Neural progenitor cell (in vitro differentiated cells): ENCODE measurements around the gene TNS3. TPM values are rescaled to one million over a fixed set of nuclear protein-coding genes. Genes with fewer than 3 reads are reported as not detected.

Experiments used
- DNase-seq: peaks from one replicate; pipeline ENCODE4 v3.0.0-alpha.2; 2016; ENCODE audit warnings: low spot score
- H2AFZ ChIP-seq: fragments of 200-600 bp; sonication (generic); replicated peaks from 2 replicates; pipeline ENCODE4 v1.6.1; 2016; ENCODE audit warnings: antibody characterized with exemption
- H3F3A ChIP-seq: fragments of 200-600 bp; sonication (generic); 2 replicates; pipeline ENCODE4 v1.6.1; 2016; ENCODE audit warnings: antibody characterized with exemption, low read depth
- H3K27ac ChIP-seq: fragments of 200-600 bp; sonication (generic); 2 replicates; pipeline ENCODE4 v1.5.1; 2016; ENCODE audit warnings: mild to moderate bottlenecking
- H3K27me3 ChIP-seq: fragments of 200-600 bp; sonication (generic); 2 replicates; pipeline ENCODE4 v1.6.1; 2016; ENCODE audit warnings: mild to moderate bottlenecking, moderate library complexity
- H3K36me3 ChIP-seq: fragments of 200-600 bp; sonication (generic); 2 replicates; pipeline ENCODE4 v1.5.1; 2016
- H3K4me1 ChIP-seq: fragments of 200-600 bp; sonication (generic); 2 replicates; pipeline ENCODE4 v1.6.1; 2016; ENCODE audit warnings: mixed run types
- H3K4me2 ChIP-seq: fragments of 200-600 bp; sonication (generic); 2 replicates; pipeline ENCODE4 v1.6.1; 2016
- H3K4me3 ChIP-seq: fragments of 200-600 bp; sonication (generic); 2 replicates; pipeline ENCODE4 v1.5.1; 2016
- H3K79me2 ChIP-seq: fragments of 200-600 bp; sonication (generic); 2 replicates; pipeline ENCODE4 v1.6.1; 2016; ENCODE audit warnings: low read depth
- H3K9ac ChIP-seq: fragments of 200-600 bp; sonication (generic); 2 replicates; pipeline ENCODE4 v1.6.1; 2016
- H3K9me3 ChIP-seq: fragments of 200-600 bp; sonication (generic); 2 replicates; pipeline ENCODE4 v1.5.1; 2016; ENCODE audit warnings: low read depth
- H4K20me1 ChIP-seq: fragments of 200-600 bp; sonication (generic); 2 replicates; pipeline ENCODE4 v1.6.1; 2016; ENCODE audit warnings: low read depth
- H3K27ac Mint-ChIP-seq: 3 replicates; pipeline ENCODE4 v1.8.0; 2021; ENCODE audit warnings: mixed read lengths
- H3K27me3 Mint-ChIP-seq: 2 replicates; pipeline ENCODE4 v1.8.0; 2022; ENCODE audit warnings: low read depth, mild to moderate bottlenecking, inconsistent platforms, moderate library complexity, mixed read lengths; ENCODE audit not compliant: insufficient read depth
- H3K36me3 Mint-ChIP-seq: 3 replicates; pipeline ENCODE4 v1.8.0; 2021; ENCODE audit warnings: mixed read lengths
- H3K4me1 Mint-ChIP-seq: 3 replicates; pipeline ENCODE4 v1.8.0; 2021; ENCODE audit warnings: mixed read lengths
- H3K4me3 Mint-ChIP-seq: 3 replicates; pipeline ENCODE4 v1.8.0; 2021; ENCODE audit warnings: mild to moderate bottlenecking, moderate library complexity, mixed read lengths
- H3K9me3 Mint-ChIP-seq: 3 replicates; pipeline ENCODE4 v1.8.0; 2020; ENCODE audit warnings: mixed read lengths
- CTCF ChIP-seq: fragments of 200-600 bp; sonication (generic); IDR thresholded peaks from 2 replicates; pipeline ENCODE4 v1.5.1; 2017; ENCODE audit warnings: antibody characterized with exemption, mild to moderate bottlenecking
- EZH2 ChIP-seq: fragments of 200-600 bp; sonication (generic); IDR thresholded peaks from 2 replicates; pipeline ENCODE4 v1.6.1; 2017; ENCODE audit warnings: antibody characterized with exemption, mild to moderate bottlenecking, moderate library complexity
- EZH2phosphoT487 ChIP-seq: fragments of 200-600 bp; sonication (generic); IDR thresholded peaks from 2 replicates; pipeline ENCODE4 v1.6.1; 2017; ENCODE audit warnings: antibody characterized with exemption
- total RNA-seq: library from RNA; depleted of rRNA; stranded (reverse); fragments of >200 nt; gene quantifications from 2 replicates; pipeline ENCODE4 v1.2.3, GENCODE V29; 2015; ENCODE audit warnings: low replicate concordance

The TNS3 gene
- total RNA-seq, 1 donor from 2014 or later = 15.0 TPM

GRCh38 chr7:47428052-47428767, 153.7 kb downstream of the TNS3 start:
- no peak overlapping the region for H3K4me3 Mint-ChIP-seq

GRCh38 chr7:47427051-47427643, 154.8 kb downstream of the TNS3 start:
- peak overlapping the region; percentile 14 for H3K27ac Mint-ChIP-seq

More at GRCh38 chr7:47428052-47428767, 153.7 kb downstream of the TNS3 start:
- Histone ChIP-seq H3K27ac (no peak overlapping the region), H3K79me2 (no peaks in the 10 kb centered on the region), H3K4me1 (no peaks in the 10 kb centered on the region), H3K36me3 (no peaks in the 10 kb centered on the region), H3K4me2 (no peak overlapping the region), H3F3A (no peaks in the 10 kb centered on the region), H3K27me3 (no peaks in the 10 kb centered on the region), H2AFZ (no peak overlapping the region), H3K9me3 (no peaks in the 10 kb centered on the region), H4K20me1 (no peaks in the 10 kb centered on the region), H3K9ac (no peak overlapping the region), H3K4me3 (no peak overlapping the region)
- Mint-ChIP-seq H3K27ac (no peak overlapping the region), H3K9me3 (no peaks in the 10 kb centered on the region), H3K36me3 (peaks cover 5% of the 10 kb centered on the region), H3K27me3 (peaks cover 8% of the 10 kb centered on the region), H3K4me1 (peaks cover 3% of the 10 kb centered on the region)
- no peak for TF ChIP-seq EZH2phosphoT487
- no peak for TF ChIP-seq CTCF
- TF ChIP-seq EZH2 = no peak
- DNase-seq = no peak

GRCh38 chr7:47424523-47424922, 157.4 kb downstream of the TNS3 start:
- Histone ChIP-seq H3K4me2 (no peak overlapping the region), H2AFZ (no peak overlapping the region), H3K9me3 (no peaks in the 10 kb centered on the region), H3F3A (no peaks in the 10 kb centered on the region), H3K4me3 (no peak overlapping the region), H4K20me1 (no peaks in the 10 kb centered on the region), H3K36me3 (no peaks in the 10 kb centered on the region), H3K4me1 (no peaks in the 10 kb centered on the region), H3K79me2 (no peaks in the 10 kb centered on the region), H3K9ac (no peak overlapping the region), H3K27ac (no peak overlapping the region), H3K27me3 (no peaks in the 10 kb centered on the region)
- TF ChIP-seq EZH2phosphoT487 (no peak), CTCF (no peak), EZH2 (no peak)
- H3K27ac Mint-ChIP-seq = no peak overlapping the region
- H3K9me3 Mint-ChIP-seq = peaks cover 7% of the 10 kb centered on the region
- no peak for DNase-seq
- H3K27me3 Mint-ChIP-seq = peaks cover 4% of the 10 kb centered on the region
- no peak overlapping the region for H3K4me3 Mint-ChIP-seq
- H3K36me3 Mint-ChIP-seq = peaks cover 20% of the 10 kb centered on the region
- peaks cover 3% of the 10 kb centered on the region for H3K4me1 Mint-ChIP-seq

More at GRCh38 chr7:47427051-47427643, 154.8 kb downstream of the TNS3 start:
- Histone ChIP-seq H3K4me2 (no peak overlapping the region), H3K4me1 (no peaks in the 10 kb centered on the region), H3K9ac (no peak overlapping the region), H3K27ac (no peak overlapping the region), H3K4me3 (no peak overlapping the region), H3K9me3 (no peaks in the 10 kb centered on the region), H3K27me3 (no peaks in the 10 kb centered on the region), H3K79me2 (no peaks in the 10 kb centered on the region), H3F3A (no peaks in the 10 kb centered on the region), H4K20me1 (no peaks in the 10 kb centered on the region), H3K36me3 (no peaks in the 10 kb centered on the region), H2AFZ (no peak overlapping the region)
- Mint-ChIP-seq H3K36me3 (peaks cover 5% of the 10 kb centered on the region), H3K4me1 (peaks cover 3% of the 10 kb centered on the region), H3K4me3 (no peak overlapping the region), H3K9me3 (no peaks in the 10 kb centered on the region), H3K27me3 (peaks cover 8% of the 10 kb centered on the region)
- DNase-seq = no peak
- TF ChIP-seq CTCF (no peak), EZH2phosphoT487 (no peak), EZH2 (no peak)
